HG03039 (cell line): Measurements from ENCODE around the gene VWA5B2.

Experiments
- ATAC-seq: cut with Tn5 transposase; IDR thresholded peaks from one replicate; pipeline ENCODE4 v1.9.1; 2021; ENCODE audit warnings: mild to moderate bottlenecking, moderate library complexity; ENCODE audit not compliant: unreplicated experiment

VWA5B2 gene

DNA sequence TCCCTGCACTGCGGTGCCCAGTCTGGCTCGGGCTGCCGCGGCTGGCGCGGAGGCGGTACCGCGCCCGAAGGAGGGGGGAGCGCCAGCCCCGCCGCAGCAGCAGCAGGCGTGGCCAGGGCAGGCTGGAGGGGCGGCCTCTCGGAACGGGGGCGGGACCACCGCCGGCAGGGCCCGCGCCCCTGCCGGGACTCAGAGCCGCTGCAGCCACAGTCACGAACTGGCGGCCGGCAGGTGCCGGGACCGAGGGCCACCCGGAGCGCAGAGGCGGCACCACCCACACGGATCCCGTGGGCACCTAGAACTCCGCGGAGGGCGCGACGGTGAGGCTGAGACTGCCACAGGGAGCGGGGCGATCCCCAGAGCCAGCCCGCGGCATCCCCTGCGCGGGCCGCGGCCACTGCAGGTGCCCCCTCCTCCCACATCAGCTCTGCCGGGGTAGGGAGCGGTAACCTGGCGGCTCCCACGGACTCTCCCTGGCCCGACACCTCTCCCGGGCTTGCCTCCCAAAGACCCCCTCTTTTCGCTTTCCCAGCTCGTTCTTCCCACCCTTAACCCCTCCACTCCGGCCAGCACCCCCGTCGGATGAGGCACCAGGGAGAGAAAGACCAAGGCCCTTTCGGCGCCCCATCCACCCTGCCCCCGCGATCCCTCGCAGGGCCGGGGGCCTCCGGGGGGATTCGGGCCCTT is at the start of gene VWA5B2:
VWA5B2 (plus strand) TSS at position 192 of the 687 bp plus-strand sequence. CDS start 944 bp downstream, outside the sequence.
- ATAC-seq, result no peak

DNA sequence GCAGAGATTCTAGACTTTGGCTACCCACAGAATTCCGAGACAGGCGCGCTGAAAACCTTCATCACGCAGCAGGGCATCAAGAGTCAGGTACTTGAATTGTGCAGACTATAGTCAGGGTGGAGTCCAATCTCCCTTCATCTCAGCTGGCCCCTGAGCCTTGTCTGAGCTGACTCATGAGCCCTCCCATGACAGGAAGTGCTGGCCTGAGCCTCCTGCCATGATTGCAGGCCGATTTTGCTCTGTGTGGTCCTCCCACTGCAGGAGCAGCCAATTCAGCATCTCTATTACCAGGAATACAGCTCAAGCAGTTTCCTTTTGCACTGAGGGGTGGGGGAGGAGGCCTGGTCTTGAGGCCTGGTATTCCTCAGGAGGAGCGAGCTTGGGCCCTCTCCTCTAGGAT is 49.2 kb upstream of the VWA5B2 start:
- no peak for ATAC-seq

DNA sequence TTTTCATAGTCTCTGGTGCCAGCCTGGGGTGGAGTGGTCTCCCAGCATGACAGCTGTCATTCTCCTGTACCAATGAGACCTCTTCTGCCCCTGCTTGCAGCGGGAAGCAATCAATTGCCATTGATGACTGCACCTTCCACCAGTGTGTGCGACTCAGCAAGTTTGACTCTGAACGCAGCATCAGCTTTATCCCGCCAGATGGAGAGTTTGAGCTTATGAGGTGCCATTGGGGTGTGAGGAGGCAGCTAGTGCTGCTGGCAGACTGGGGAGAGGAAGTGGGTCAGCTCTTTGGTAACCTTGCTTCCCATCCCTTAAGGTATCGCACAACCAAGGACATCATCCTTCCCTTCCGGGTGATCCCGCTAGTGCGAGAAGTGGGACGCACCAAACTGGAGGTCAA is 47.8 kb upstream of the VWA5B2 start:
- ATAC-seq, result no peak

DNA sequence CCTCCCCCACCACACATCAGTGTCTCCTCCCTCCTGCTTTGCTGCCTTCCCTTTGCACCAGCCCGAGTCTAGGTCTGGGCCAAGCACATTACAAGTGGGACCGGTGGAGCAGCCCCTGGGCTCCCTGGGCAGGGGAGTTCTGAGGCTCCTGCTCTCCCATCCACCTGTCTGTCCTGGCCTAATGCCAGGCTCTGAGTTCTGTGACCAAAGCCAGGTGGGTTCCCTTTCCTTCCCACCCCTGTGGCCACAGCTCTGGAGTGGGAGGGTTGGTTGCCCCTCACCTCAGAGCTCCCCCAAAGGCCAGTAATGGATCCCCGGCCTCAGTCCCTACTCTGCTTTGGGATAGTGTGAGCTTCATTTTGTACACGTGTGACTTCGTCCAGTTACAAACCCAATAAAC is 45.7 kb upstream of the VWA5B2 start:
- no peak for ATAC-seq

DNA sequence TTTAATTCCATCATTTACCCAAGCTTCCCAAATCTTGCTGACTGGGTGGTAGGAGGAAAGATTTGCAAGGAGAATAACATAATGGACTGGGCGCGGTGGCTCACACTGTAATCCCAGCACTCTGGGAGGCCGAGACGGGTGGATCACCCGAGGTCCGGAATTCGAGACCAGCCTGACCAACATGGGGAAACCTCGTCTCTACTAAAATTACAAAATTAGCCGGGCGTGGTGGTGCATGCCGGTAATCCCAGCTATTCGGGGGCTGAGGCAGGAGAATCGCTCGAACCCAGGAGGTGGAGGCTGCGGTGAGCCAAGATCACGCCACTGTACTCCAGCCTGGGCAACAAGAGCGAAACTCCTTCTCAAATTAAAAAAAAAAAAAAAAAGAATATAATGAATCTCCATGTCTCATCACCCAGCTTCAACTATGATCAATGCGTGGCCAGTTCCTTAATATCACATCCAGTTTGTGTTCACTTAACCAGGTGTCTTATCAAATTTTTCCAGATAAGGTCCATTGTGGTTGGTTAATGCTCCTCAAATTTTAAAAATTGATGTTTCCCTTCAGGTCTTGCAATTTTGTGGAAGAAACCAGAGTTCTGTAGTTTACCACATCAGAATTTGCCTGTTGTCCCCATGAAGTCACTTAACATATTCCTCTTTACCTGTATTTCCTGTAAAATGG is 44.7 kb upstream of the VWA5B2 start:
- no peak for ATAC-seq

DNA sequence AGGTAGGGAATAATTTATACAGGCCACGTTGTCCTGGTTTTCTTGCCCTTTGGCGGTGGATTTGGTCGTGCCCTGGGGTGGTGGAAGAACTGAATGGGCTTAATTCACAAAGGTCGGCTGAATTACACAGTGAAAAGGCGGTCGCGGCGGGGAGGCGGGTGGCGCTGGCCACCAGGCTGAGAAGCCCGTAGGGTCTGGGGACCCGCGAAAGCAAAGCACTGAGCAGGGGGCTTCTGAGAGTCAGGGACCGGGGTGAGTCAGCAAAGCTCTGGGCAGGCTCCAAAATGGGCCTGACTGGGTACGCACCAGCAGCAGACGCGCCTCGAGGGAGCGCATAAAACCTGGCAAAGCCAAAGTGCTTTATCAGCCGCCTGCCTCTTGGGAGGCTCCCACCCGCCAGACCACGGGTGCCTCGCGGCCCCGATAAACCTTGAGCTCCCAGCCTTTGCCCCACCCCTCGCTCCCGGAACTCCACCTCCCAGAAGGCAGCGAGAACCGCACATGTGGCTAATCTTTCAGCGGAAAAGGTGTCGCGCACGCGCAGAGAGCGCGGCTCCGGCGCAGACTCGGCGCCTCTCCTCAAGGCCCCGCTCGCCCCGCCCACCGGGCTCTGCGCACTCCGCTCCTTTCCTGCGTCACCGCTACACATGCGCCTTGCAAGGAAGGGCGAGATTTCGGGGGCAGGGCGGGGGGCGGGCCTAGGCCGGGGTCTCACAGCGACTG is 43.8 kb upstream of the VWA5B2 start:
- peak; percentile 83 for ATAC-seq

DNA sequence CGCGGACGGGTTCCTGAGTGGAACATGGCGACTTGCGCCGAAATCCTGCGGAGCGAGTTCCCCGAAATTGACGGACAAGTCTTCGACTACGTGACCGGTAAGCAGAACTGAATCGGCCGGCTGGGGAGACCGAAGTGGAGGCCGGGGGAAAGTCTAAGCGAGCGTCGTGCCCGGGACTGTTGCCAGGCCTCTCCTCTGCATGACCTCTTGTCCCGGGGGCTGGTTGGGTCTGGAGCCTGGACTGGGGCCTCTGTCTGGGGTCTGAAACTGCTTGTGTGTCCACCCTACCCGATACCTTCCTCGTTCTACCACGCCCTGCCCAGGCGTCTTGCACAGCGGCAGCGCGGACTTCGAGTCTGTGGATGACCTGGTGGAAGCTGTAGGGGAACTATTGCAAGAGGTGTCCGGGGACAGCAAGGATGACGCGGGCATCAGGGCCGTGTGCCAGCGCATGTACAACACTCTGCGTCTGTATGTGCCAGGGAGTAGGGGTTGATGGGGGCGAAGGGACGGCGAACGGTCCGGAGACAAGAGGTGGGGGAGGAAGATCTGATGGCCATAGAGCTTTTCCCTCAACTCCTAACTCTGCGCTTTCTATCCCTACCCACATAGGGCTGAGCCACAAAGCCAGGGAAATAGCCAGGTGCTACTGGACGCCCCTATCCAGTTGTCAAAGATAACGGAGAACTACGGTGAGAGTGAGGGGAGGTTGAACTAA is 43.0 kb upstream of the VWA5B2 start, which contains the start of gene ABCF3:
ABCF3 (plus strand) TSS at position 16 of the 718 bp plus-strand sequence; CDS start at position 25, 9 bp downstream.
- peak; percentile 9 for ATAC-seq

DNA sequence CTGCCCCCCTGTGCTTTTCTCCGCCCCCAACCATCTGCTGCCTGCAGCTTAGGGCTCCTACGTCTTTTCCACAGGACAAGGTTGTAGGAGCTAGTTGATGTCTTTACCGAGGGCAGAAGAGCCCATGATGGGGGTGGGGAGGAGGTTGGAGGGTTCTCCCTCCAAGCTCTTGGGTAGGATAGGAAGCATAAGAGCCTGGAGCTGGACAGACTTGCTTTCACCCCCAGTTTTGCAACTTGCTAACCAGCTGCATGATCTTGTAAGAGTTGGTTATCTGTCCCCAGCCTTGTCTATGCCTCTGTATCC is 42.5 kb upstream of the VWA5B2 start:
- no peak for ATAC-seq

DNA sequence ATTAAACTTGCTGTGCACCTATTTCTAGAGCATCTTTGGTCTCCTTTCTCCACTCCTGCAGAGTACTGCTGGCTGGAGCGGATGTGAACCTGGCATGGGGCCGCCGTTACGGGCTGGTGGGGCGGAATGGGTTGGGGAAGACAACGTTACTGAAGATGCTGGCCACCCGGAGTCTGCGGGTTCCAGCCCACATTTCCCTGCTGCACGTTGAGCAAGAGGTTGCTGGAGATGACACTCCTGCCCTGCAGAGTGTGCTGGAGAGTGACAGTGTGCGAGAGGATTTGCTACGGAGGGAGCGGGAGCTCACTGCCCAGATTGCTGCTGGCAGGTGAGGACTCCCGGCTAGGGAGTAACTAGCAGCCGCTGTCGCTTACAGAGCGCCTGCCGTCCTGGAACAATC is 41.3 kb upstream of the VWA5B2 start:
- no peak for ATAC-seq

DNA sequence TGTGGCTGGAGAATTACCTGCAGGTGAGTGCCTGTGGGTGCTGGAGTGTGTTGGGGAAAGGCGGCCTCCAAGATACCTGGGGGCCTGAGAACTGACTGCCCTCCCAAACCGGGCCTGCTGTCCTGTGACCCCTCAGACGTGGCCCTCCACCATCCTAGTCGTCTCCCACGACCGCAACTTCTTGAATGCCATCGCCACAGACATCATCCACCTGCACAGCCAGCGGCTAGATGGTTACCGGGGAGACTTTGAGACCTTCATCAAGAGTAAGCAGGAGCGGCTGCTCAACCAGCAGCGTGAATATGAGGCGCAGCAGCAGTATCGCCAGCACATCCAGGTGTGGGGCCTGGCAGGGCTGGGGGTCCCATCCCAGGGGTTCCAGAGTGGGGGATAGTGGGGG is 40.0 kb upstream of the VWA5B2 start:
- ATAC-seq, result no peak

DNA sequence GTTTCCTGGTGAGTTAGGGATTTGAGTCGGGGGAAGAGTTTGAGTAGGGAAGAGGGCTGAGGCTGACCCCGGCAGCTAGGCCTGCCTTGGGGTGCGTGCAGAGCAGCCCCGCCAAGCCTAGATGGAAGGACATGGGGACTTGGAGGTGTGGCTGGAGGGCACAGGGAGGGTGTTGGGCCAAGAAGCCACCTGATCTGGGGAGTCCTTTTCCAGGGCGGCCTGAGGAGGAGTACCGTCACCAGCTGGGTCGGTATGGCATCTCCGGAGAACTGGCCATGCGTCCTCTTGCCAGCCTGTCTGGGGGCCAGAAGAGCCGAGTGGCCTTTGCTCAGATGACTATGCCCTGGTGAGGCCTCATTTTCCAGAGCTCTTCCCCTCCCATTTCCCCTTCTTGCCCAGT is 36.5 kb upstream of the VWA5B2 start:
- no peak for ATAC-seq

DNA sequence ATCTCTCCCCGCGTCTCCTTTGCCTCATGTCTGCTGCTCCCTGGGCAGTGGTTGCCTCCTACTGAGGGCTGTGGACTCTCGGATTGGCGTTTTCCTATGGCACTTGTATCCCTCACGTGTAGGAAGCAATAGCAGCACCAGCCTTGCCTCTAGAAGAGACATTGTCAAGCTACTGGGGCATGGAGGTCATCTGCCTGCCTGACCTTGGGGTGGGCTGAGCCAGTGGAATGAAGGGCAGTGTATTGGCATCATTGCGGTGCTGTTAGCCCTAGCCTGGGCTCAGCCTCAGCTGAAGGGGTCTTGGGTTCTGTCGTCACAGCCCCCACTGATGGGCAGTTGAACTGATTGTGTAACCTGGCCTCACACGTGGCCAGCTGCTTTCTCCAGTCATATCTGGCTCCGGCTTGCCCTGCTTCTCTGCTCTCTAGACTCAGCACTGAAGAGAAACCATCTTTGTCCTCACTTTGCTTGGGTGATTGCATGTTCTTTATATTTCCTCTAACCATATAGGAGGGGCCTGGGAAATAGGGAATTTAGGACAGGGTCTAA is 35.3 kb upstream of the VWA5B2 start:
- ATAC-seq, result no peak

DNA sequence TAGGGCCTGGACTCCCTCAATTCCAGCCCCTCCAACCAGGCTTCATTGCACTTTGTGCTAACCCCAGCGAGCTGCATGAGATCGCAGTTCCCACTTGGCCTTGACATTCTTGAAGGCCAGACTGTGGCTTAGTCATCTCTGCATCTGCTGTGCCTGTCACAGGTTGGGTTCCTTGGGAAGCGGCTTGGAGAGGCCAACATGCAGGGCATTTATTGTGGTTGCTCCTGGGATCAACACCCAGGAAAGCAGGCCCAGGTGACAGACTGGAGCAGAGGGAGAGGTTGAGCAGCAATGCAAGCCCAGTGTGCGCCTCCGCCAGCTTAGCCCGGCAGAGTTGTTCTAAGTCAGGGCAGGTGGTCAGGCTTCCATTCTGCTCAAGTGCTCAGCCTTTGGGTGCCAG is 32.8 kb upstream of the VWA5B2 start:
- ATAC-seq, result no peak

DNA sequence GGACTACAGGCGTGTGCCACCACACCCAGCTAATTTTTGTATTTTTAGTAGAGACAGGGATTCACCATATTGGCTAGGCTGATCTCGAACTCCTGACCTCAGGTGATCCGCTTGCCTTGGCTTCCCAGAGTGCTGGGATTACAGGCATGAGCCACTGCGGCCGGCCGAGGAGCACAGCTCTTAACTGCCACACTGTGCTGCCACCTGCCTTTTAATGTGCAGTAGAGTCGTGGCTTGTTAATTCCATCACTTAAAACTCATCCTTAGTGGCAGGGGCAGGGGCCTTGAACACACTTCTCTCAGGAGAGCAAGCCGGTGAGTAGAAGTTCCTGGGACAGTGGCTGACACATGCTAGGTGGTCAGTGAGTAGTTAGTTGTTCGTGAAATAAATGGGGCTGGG is 30.9 kb upstream of the VWA5B2 start:
- no peak for ATAC-seq

DNA sequence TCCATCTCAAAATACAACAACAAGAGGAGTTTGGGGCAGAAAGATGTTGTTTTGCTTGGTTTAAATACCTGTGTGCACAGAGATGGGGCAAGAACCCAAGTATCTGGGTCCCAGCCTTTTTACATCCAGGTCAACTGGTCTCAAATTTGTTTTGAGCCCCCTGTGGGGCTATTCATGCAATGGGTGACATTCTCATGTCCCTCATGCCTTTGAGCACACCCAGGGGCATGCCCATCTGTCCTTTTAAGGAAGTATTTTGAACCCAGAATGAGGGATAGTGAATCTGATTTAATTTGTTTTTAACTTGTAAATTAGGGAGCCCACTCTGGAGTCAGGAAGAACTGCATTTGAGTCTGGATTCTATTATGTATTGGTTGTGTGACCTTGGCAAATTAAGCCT is 28.6 kb upstream of the VWA5B2 start:
- ATAC-seq, result no peak

DNA sequence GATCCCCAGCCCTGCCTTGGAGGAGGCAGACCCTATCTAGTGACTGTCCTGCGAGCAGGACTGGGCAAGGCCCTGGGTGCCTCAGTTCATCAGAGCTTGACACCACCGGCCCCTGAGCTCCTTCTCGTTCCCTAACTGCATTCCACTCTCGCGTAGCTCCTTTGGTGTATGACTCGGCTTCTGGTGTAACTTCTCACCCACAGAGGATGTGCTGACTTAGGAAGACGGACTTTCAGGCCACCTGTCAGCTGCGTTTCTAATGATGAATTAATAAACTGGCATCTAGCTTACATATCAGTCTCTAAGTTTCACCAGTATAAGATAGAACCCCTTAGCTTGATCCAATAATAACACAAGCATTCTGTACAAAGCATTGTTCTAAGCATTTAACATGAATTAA is 25.9 kb upstream of the VWA5B2 start:
- ATAC-seq, result no peak

DNA sequence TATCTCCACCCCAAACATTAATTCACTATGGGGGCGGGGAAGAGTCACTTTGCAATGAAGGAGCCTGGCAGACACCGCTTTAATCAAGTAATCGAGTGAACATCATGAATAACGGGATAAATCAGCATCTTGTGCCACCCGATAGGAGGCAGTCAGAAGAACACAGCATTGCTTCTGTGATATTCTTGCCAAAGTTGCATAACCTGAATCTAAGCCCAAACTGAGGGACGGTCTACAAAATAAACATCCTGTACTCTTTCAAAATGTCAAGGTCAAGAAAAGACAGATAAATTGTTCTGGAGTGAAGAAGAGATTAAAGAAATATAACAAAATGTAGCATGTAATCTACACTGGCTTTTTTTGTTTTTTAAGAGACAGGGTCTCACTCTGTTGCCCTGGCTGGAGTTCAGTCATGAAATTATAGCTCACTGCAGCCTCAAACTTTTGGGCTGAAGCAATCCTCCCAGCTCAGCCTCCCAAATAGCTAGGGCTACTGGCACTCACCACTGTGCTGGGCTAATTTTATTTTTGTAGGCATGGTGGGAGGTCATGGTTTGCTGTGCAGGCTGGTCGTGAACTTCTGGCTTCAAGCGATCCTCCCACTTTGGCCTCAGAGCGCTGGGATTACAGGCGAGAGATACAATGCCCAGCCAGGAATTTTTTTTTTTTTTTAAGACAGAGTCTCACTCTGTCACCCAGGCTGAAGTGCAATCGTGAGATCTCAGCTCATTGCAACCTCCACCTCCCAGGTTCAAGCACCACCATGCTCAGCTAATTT is 20.1 kb upstream of the VWA5B2 start:
- ATAC-seq, result no peak

DNA sequence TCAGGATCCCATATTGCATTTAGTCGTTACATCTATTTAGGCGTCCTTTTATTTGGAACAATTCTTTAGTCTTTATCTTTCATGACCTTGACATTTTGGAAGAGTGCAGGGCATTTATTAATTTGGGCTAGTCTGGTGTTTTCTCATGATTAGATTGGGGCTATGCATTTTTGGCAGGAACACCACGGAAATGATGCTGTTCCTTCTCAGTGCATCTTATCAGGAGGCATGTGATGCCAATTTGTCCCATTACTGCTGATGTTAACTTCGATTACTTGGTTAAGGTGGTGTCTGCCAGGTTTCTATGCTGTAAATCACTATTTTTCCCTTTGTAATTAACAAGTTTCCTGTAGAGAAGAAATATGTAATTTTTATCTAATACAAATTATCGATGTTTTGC is 18.1 kb upstream of the VWA5B2 start:
- ATAC-seq, result no peak

DNA sequence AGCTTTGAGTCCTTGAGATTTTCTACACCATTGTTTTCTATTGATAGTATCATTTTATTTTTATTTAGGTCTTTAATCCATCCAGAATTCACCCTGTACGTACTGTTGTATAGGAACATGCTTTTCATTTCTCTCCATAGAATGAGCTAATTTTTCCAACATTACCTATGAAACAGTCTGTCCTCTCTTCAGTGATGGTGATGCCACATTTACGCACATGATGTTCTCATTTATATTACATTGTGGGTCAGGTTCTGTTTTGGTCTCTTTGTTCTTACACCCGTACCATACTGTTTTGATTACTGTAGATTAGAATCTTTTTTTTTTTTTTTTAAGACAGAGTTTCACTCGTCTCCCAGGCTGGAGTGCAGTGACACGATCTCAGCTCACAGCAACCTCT is 17.7 kb upstream of the VWA5B2 start:
- ATAC-seq, result no peak

DNA sequence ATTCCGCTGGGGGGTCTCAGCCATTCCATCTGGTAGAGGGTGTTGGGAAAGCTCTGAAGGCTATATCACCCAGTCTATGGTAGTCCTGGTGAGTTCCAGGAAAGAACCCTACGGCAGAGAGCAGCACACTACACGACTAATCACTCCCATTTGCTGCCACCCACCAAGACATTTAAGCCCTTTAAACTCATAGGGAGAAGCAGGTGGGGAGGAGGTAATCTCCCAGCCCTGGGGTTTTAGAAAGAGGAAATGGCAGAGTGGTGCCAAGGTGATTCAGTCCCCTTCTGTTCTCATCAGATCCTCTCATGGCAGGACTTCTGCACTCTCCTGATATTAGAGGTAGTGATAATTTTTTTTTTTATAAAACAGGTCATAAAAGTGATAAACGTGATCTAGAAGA is 10.6 kb upstream of the VWA5B2 start:
- ATAC-seq, result no peak
